Adrenal gland (tissue), 12 donors: ENCODE data around the gene CREB5. TPM values are rescaled to one million over a fixed set of nuclear protein-coding genes. Genes with fewer than 3 reads are reported as not detected.
A peak's percentile ranks its signal among the peaks of the same experiment; 100 is the strongest.

Experiments used
- DNase-seq, 7 donors: peaks; one replicate each; pipeline ENCODE4 v3.0.0-alpha.2; 2019 to 2020
- H3K27ac ChIP-seq, 5 donors: fragments of 200-600 bp; sonication (generic) in 4 of 5; 1 replicate in 3 of 5; 2 replicates in 2 of 5; pipeline versions ENCODE4 v1.5.1 to v1.8.0; 2016 to 2020; ENCODE audit warnings: mild to moderate bottlenecking in 1 of 5
- H3K27me3 ChIP-seq: fragments of 200-600 bp; 2 replicates; pipeline ENCODE4 v1.8.0; 2021
- H3K36me3 ChIP-seq, 2 donors: fragments of 200-600 bp; replicated peaks in 1 of 2; 1 replicate in 1 of 2; 2 replicates in 1 of 2; pipeline versions ENCODE4 v1.5.1 to v1.8.0; 2018 to 2022
- H3K4me1 ChIP-seq, 2 donors: fragments of 200-600 bp; replicated peaks in 1 of 2; 1 replicate in 1 of 2; 2 replicates in 1 of 2; pipeline versions ENCODE4 v1.5.1 to v1.8.0; 2018 to 2021
- H3K4me3 ChIP-seq, 4 donors: fragments of 200-600 bp; sonication (generic) in 3 of 4; one replicate each; pipeline ENCODE4 v1.5.1; 2016 to 2018
- H3K9me3 ChIP-seq, 3 donors: fragments of 200-600 bp; sonication (generic) in 1 of 3; replicated peaks in 1 of 3; 1 replicate in 2 of 3; 2 replicates in 1 of 3; pipeline versions ENCODE4 v1.5.1 to v1.8.0; 2016 to 2021
- POLR2A ChIP-seq, 2 donors: fragments of 450-650 bp; IDR thresholded peaks; one replicate each; pipeline ENCODE4 v1.6.1; 2017; ENCODE audit warnings: antibody characterized with exemption in 2 of 2, mild to moderate bottlenecking in 2 of 2, moderate library complexity in 1 of 2
- WGBS, 4 donors: extraction: QIAGEN DNeasy Blood & Tissue Kit in 2 of 4; methylation state at CpG; one replicate each; pipeline versions ENCODE4 v1.1.5 to v1.1.7; 2013 to 2017; 5-methylcytosine and 5-hydroxymethylcytosine counted together
- intact Hi-C, 2 donors: fragments of 100-400 bp; cut with DNase I; formaldehyde crosslinking; loops; one replicate each; pipeline versions ENCODE4 v1.14.1 to v1.15.0; 2022 to 2023
- polyA plus RNA-seq, 3 donors: library from polyadenylated mRNA; stranded (reverse); fragments of 200-250 nt in 2 of 3; fragments of 350-450 nt in 1 of 3; fragmentation: Illumina TruSeq in 1 of 3; extraction: RNeasy Lipid Tissue Mini Kit (QIAGEN cat#74804) in 1 of 3; gene quantifications; one replicate each; pipeline ENCODE4 v1.2.3, GENCODE V29; 2013 to 2014
- total RNA-seq, 9 donors: library from RNA; depleted of rRNA in 4 of 9; stranded (reverse); fragments of >200 nt in 4 of 9; fragments of 120-200 nt in 1 of 9; fragmentation: NEBNext Ultra II Directional in 1 of 9; extraction: Animal tissue kit (Norgen Biotek cat#: 25700) in 1 of 9; gene quantifications; one replicate each; pipeline versions ENCODE4 v1.1.0 to v1.2.4, GENCODE V29; 2013 to 2023
- TF ChIP-seq, protein P1 (sequence below), 6 experiments: fragments of 450-650 bp in 4 of 6; fragments of 200-600 bp in 2 of 6; sonication (generic) in 1 of 6; IDR thresholded peaks; 1 replicate in 5 of 6; 2 replicates in 1 of 6; pipeline versions ENCODE4 v1.5.1 to v1.8.0; 2016 to 2021; ENCODE audit warnings: antibody characterized with exemption in 6 of 6, mild to moderate bottlenecking in 2 of 6, moderate library complexity in 1 of 6
- donor health status: healthy with polysubstance abuse.
- donor health status: Bipolar disorder and iron deficiency.
- donor health status: DM: yes; HTN: yes; CAD: no.
- donor health status: DM: no; HTN: no; CAD: no.
- donor health status: DM: no; HTN: no; CAD: no.
- donor health status: DM: yes; HTN: yes; CAD: no.

The CREB5 gene
- total and polyA plus RNA-seq, 12 donors, result 0.69 to 5.4 (median 1.3) TPM

DNA sequence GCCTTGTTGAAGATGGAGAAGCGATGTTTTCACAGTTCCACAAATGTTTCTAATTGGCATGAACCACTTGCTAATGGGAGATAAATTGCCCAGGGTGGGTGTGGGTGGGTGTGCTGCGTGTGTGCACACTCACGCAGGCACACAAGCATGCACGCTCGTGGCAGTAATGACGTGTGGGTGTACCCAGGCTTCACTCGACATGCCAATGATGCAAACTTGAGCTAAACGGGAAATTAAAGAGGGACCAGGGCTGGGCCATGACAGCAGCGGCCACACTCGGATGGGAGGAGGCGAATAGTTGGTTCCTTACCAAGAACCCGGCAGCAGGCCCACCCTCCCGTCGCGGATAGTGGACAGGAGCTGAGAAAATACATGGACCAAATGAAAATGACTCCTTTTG is 386.0 kb downstream of the CREB5 start:
- 87 to 95% (median 90%) methylated on average over 15 of the region's 15 CpGs for whole genome bisulfite sequencing, 4 donors
- Histone ChIP-seq H3K36me3 (no peaks in the 10 kb centered on the region), H3K27me3 (no peaks in the 10 kb centered on the region), H3K27ac (no peak overlapping the region), H3K4me1 (no peaks in the 10 kb centered on the region), H3K9me3 (no peaks in the 10 kb centered on the region), H3K4me3 (no peak overlapping the region)
- intact Hi-C loops, result no loop called here
- TF ChIP-seq, protein P1, sequence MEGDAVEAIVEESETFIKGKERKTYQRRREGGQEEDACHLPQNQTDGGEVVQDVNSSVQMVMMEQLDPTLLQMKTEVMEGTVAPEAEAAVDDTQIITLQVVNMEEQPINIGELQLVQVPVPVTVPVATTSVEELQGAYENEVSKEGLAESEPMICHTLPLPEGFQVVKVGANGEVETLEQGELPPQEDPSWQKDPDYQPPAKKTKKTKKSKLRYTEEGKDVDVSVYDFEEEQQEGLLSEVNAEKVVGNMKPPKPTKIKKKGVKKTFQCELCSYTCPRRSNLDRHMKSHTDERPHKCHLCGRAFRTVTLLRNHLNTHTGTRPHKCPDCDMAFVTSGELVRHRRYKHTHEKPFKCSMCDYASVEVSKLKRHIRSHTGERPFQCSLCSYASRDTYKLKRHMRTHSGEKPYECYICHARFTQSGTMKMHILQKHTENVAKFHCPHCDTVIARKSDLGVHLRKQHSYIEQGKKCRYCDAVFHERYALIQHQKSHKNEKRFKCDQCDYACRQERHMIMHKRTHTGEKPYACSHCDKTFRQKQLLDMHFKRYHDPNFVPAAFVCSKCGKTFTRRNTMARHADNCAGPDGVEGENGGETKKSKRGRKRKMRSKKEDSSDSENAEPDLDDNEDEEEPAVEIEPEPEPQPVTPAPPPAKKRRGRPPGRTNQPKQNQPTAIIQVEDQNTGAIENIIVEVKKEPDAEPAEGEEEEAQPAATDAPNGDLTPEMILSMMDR (IDR thresholded peaks at IDR 0.05), result no peak
- no peak for TF ChIP-seq POLR2A (IDR thresholded peaks at IDR 0.05)
- no peak for DNase-seq

DNA sequence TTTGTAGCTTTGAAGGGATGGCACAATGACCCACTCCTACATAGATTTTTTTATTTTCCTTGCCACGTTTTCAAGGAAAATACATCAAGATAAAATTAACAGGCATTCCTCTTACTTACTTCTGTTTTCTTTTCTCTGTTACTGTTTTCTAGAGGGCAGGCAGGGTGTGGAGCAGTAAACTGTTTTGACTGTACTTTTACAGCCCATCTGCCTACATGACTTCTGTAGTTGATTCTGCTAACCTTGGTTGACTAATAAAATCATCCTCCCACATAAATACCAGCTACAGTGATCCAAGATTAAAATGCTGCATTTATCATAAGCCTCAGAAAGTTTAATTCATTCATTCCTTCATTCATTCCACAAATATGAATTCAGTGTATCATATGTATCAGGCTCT is 387.3 kb downstream of the CREB5 start:
- DNase-seq, result no peak
- H3K4me1 ChIP-seq, result no peaks in the 10 kb centered on the region

DNA sequence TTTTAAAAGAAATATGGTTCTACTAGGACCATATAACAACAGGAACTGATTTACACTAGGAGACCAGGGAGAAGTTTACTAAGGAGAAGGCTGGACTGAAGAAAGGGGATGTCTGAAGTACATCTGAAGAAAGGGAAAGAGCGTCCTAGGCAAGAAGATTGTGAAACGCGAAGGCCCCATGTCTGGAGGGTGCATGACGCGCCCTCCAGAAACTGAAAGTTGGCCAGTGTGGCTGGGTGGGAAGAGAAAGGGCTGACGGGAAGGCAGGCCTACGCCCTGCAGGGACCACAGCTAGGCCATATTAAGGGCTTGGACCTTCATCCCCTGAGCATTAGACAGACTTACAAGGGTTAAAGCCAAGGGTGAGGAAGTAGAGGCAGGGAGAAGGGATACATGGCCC is 387.8 kb downstream of the CREB5 start:
- no peaks in the 10 kb centered on the region for H3K27me3 ChIP-seq
- peak overlapping the region in 1 of 5 donors; percentile 66 for H3K27ac ChIP-seq
- WGBS, 4 donors, result 79 to 87% (median 80%) methylated on average over 7 of the region's 7 CpGs
- TF ChIP-seq POLR2A (IDR thresholded peaks at IDR 0.05), result no peak
- no peaks in the 10 kb centered on the region for H3K9me3 ChIP-seq
- no peaks in the 10 kb centered on the region for H3K4me1 ChIP-seq
- no peak overlapping the region for H3K4me3 ChIP-seq
- peak in 2 of 7 donors; percentile 34 to 35 for DNase-seq
- intact Hi-C loops, result no loop called here
- no peaks in the 10 kb centered on the region for H3K36me3 ChIP-seq

More for the DNA sequence above, 387.3 kb downstream of the CREB5 start:
- H3K9me3 ChIP-seq, result no peaks in the 10 kb centered on the region
- H3K27me3 ChIP-seq, result no peaks in the 10 kb centered on the region
- 27 to 41% (median 37%) methylated on average over 1 of the region's 1 CpG for WGBS, 4 donors
- TF ChIP-seq, protein P1 (IDR thresholded peaks at IDR 0.05), result no peak
- no peak for TF ChIP-seq POLR2A (IDR thresholded peaks at IDR 0.05)
- H3K36me3 ChIP-seq, result no peaks in the 10 kb centered on the region
- no peak overlapping the region for H3K4me3 ChIP-seq
- intact Hi-C loops, result no loop called here
- no peak overlapping the region for H3K27ac ChIP-seq

DNA sequence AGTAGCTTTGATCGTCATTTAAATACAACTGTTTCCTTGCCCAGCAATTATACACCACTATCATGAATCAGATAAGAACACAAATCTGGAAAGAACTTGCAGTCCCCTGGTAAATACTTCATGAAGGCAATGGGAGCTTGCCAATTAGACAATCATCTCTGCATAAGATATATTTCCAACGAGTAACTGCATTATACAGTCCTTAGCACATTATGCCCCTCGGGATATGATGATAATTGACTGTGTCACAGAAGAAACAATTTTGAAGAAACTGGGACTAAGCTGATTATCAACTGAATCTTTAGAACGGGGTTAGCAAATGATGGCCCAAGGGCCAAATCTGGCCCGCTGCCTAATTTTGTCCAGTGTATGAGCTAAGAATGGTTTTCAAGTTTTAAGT is 390.1 kb downstream of the CREB5 start:
- H3K27me3 ChIP-seq, result no peaks in the 10 kb centered on the region
- 77 to 86% (median 81%) methylated on average over 5 of the region's 5 CpGs for WGBS, 4 donors
- no peak for TF ChIP-seq POLR2A (IDR thresholded peaks at IDR 0.05)
- TF ChIP-seq, protein P1 (IDR thresholded peaks at IDR 0.05), result no peak

DNA sequence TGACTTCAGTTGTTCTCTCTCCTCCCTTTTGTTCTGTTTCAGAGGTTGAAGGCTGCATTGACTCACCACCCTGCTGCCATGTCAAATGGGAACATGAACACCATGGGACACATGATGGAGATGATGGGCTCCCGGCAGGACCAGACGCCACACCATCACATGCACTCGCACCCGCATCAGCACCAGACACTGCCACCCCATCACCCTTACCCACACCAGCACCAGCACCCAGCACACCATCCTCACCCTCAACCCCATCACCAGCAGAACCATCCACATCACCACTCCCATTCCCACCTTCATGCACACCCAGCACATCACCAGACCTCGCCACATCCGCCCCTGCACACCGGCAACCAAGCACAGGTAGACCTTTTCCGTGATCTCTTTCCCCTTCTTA is 391.8 kb downstream of the CREB5 start:
- Histone ChIP-seq H3K9me3 (no peaks in the 10 kb centered on the region), H3K4me3 (no peak overlapping the region), H3K27ac (no peak overlapping the region), H3K4me1 (no peaks in the 10 kb centered on the region), H3K36me3 (no peaks in the 10 kb centered on the region), H3K27me3 (no peaks in the 10 kb centered on the region)
- 92 to 99% (median 95%) methylated on average over 8 of the region's 8 CpGs for WGBS, 4 donors
- no peak for DNase-seq
- intact Hi-C loops, result no loop called here
- TF ChIP-seq POLR2A (IDR thresholded peaks at IDR 0.05), result no peak
- TF ChIP-seq, protein P1 (IDR thresholded peaks at IDR 0.05), result no peak

More for the DNA sequence above, 390.1 kb downstream of the CREB5 start:
- Histone ChIP-seq H3K4me1 (no peaks in the 10 kb centered on the region), H3K4me3 (no peak overlapping the region), H3K36me3 (no peaks in the 10 kb centered on the region), H3K27ac (no peak overlapping the region), H3K9me3 (no peaks in the 10 kb centered on the region)
- intact Hi-C loops, result no loop called here
- DNase-seq, result peak in 1 of 7 donors; percentile 73
